Astrocyte (in vitro differentiated cells and primary cell): ENCODE results near the gene USP36. TPM values are rescaled to one million over a fixed set of nuclear protein-coding genes. Genes with fewer than 3 reads are reported as not detected.
A peak's percentile ranks its signal among the peaks of the same experiment; 100 is the strongest.

Experiments
- DNase-seq: peaks from one replicate; pipeline ENCODE4 v3.0.0-alpha.2; 2010; ENCODE audit warnings: low read depth
- FAIRE-seq: peaks from 2 replicates; lab custom pipeline; 2011; peaks lifted over from hg19 to GRCh38; lab: Jason Lieb, UNC
- H2AFZ ChIP-seq: 2 replicates; pipeline ENCODE4 v1.6.0; 2012; ENCODE audit warnings: low read depth, low read length, inconsistent platforms
- H3K27ac ChIP-seq: 2 replicates; pipeline ENCODE4 v1.5.1; 2011; ENCODE audit warnings: low read depth, low read length, inconsistent platforms
- H3K27me3 ChIP-seq: 2 replicates; pipeline ENCODE4 v1.6.0; 2011; ENCODE audit warnings: low read length, inconsistent platforms; ENCODE audit not compliant: insufficient read depth
- H3K36me3 ChIP-seq: 2 replicates; pipeline ENCODE4 v1.5.1; 2011; ENCODE audit warnings: low read length, inconsistent platforms; ENCODE audit not compliant: insufficient read depth
- H3K4me1 ChIP-seq: 2 replicates; pipeline ENCODE4 v1.5.1; 2011; ENCODE audit warnings: low read length, inconsistent platforms; ENCODE audit not compliant: insufficient read depth
- H3K4me2 ChIP-seq: 2 replicates; pipeline ENCODE4 v1.6.0; 2012; ENCODE audit warnings: low read length, inconsistent platforms
- H3K4me3 ChIP-seq: 2 replicates; pipeline ENCODE4 v1.5.1; 2011; ENCODE audit warnings: low read depth, mild to moderate bottlenecking, low read length, inconsistent platforms; ENCODE audit not compliant: insufficient read depth
- H3K79me2 ChIP-seq: 2 replicates; pipeline ENCODE4 v1.6.0; 2012; ENCODE audit warnings: mild to moderate bottlenecking, low read length, inconsistent platforms; ENCODE audit not compliant: insufficient read depth
- H3K9ac ChIP-seq: 2 replicates; pipeline ENCODE4 v1.6.0; 2012; ENCODE audit warnings: mild to moderate bottlenecking, low read length, inconsistent platforms
- H3K9me3 ChIP-seq: 2 replicates; pipeline ENCODE4 v1.5.1; 2012; ENCODE audit warnings: low read depth, mild to moderate bottlenecking, low read length, inconsistent platforms; ENCODE audit not compliant: insufficient read depth
- H4K20me1 ChIP-seq: 2 replicates; pipeline ENCODE4 v1.6.0; 2012; ENCODE audit warnings: low read length, inconsistent platforms; ENCODE audit not compliant: insufficient read depth
- H3K27ac Mint-ChIP-seq: one replicate; pipeline ENCODE4 v1.8.0; 2021; ENCODE audit warnings: mild to moderate bottlenecking, mixed read lengths; ENCODE audit not compliant: unreplicated experiment
- H3K27me3 Mint-ChIP-seq: one replicate; pipeline ENCODE4 v1.8.0; 2021; ENCODE audit warnings: low read depth, mixed read lengths; ENCODE audit not compliant: unreplicated experiment
- H3K36me3 Mint-ChIP-seq: one replicate; pipeline ENCODE4 v1.8.0; 2021; ENCODE audit warnings: low read depth, mixed read lengths; ENCODE audit not compliant: unreplicated experiment
- H3K4me1 Mint-ChIP-seq: one replicate; pipeline ENCODE4 v1.8.0; 2021; ENCODE audit warnings: low read depth, mixed read lengths; ENCODE audit not compliant: unreplicated experiment
- H3K4me3 Mint-ChIP-seq: one replicate; pipeline ENCODE4 v1.8.0; 2021; ENCODE audit warnings: mild to moderate bottlenecking, moderate library complexity, mixed read lengths; ENCODE audit not compliant: unreplicated experiment
- H3K9me3 Mint-ChIP-seq: one replicate; pipeline ENCODE4 v1.8.0; 2021; ENCODE audit warnings: mild to moderate bottlenecking, mixed read lengths; ENCODE audit not compliant: unreplicated experiment
- CTCF ChIP-seq: IDR thresholded peaks from 2 replicates; pipeline ENCODE4 v1.5.1; 2011; ENCODE audit warnings: low read depth, mild to moderate bottlenecking, inconsistent platforms, low read length, moderate library complexity; ENCODE audit not compliant: insufficient read depth
- EZH2 ChIP-seq: IDR thresholded peaks from 2 replicates; pipeline ENCODE4 v1.6.1; 2012; ENCODE audit warnings: mild to moderate bottlenecking, low read length, inconsistent platforms; ENCODE audit not compliant: insufficient read depth
- total RNA-seq: library from RNA; stranded (reverse); gene quantifications from 2 replicates; pipeline ENCODE4 v1.2.1, GENCODE V29; 2021

The USP36 gene
- total RNA-seq, 1 donor from 2014 or later: 51.0 TPM

GRCh38 chr17:78849026-78849425 is 8.4 kb upstream of the USP36 start:
- H3K4me1 ChIP-seq: no peaks in the 10 kb centered on the region
- DNase-seq (no peak), FAIRE-seq (no peak)
- no peak overlapping the region for H3K27ac ChIP-seq
- no peaks in the 10 kb centered on the region for H3K9me3 ChIP-seq
- peaks cover 3% of the 10 kb centered on the region for H4K20me1 ChIP-seq
- Mint-ChIP-seq H3K27me3 (no peaks in the 10 kb centered on the region), H3K4me1 (no peaks in the 10 kb centered on the region), H3K36me3 (peaks cover 2% of the 10 kb centered on the region), H3K9me3 (no peaks in the 10 kb centered on the region), H3K27ac (no peak overlapping the region), H3K4me3 (no peak overlapping the region)
- no peaks in the 10 kb centered on the region for H3K27me3 ChIP-seq
- H3K9ac ChIP-seq: no peak overlapping the region
- no peak overlapping the region for H3K4me2 ChIP-seq
- no peaks in the 10 kb centered on the region for H3K79me2 ChIP-seq
- TF ChIP-seq EZH2 (no peak), CTCF (no peak)
- H3K36me3 ChIP-seq: peaks cover 15% of the 10 kb centered on the region
- H2AFZ ChIP-seq: no peak overlapping the region
- no peak overlapping the region for H3K4me3 ChIP-seq

DNA sequence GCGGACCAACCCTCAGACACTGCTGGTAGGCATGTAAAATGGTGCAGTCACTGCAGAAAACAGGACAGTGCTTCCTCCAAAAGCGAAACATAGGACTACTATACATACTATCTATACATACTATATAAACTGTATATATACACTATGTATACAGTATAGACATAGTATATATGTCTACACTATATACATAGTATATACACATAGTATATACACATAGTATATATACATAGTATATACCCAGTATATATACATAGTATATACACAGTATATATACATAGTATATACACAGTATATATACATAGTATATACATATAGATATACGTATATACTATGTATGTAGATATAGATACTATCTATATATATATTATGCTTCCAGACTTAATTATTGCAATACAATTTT is 6.4 kb upstream of the USP36 start:
- DNase-seq: no peak
- Mint-ChIP-seq H3K4me1 (no peaks in the 10 kb centered on the region), H3K36me3 (peaks cover under 1% of the 10 kb centered on the region), H3K27ac (no peak overlapping the region), H3K9me3 (no peaks in the 10 kb centered on the region), H3K27me3 (no peaks in the 10 kb centered on the region), H3K4me3 (no peak overlapping the region)
- no peak for FAIRE-seq
- H3K9ac ChIP-seq: no peak overlapping the region
- TF ChIP-seq EZH2 (no peak), CTCF (no peak)
- H3K27ac ChIP-seq: no peak overlapping the region
- no peaks in the 10 kb centered on the region for H3K27me3 ChIP-seq
- no peaks in the 10 kb centered on the region for H3K36me3 ChIP-seq
- no peaks in the 10 kb centered on the region for H3K4me1 ChIP-seq
- no peak overlapping the region for H2AFZ ChIP-seq
- H3K9me3 ChIP-seq: no peaks in the 10 kb centered on the region
- H3K4me3 ChIP-seq: no peak overlapping the region
- no peaks in the 10 kb centered on the region for H4K20me1 ChIP-seq
- H3K4me2 ChIP-seq: no peak overlapping the region
- H3K79me2 ChIP-seq: no peaks in the 10 kb centered on the region

GRCh38 chr17:78844301-78845005 is 3.8 kb upstream of the USP36 start:
- no peak overlapping the region for H3K4me3 Mint-ChIP-seq
- Histone ChIP-seq H3K4me3 (no peak overlapping the region), H3K79me2 (peaks cover 11% of the 10 kb centered on the region), H4K20me1 (peaks cover 3% of the 10 kb centered on the region), H3K27ac (no peak overlapping the region), H3K4me1 (peaks cover 10% of the 10 kb centered on the region), H3K9me3 (no peaks in the 10 kb centered on the region), H3K27me3 (no peaks in the 10 kb centered on the region), H3K9ac (no peak overlapping the region), H2AFZ (no peak overlapping the region), H3K4me2 (no peak overlapping the region), H3K36me3 (no peaks in the 10 kb centered on the region)
- H3K36me3 Mint-ChIP-seq: no peaks in the 10 kb centered on the region
- H3K27ac Mint-ChIP-seq: no peak overlapping the region
- no peaks in the 10 kb centered on the region for H3K27me3 Mint-ChIP-seq
- no peaks in the 10 kb centered on the region for H3K9me3 Mint-ChIP-seq
- TF ChIP-seq EZH2: no peak
- TF ChIP-seq CTCF: no peak
- FAIRE-seq (no peak), DNase-seq (peak; percentile 29)
- peaks cover 1% of the 10 kb centered on the region for H3K4me1 Mint-ChIP-seq
